HCT116 (cell line): ENCODE data around the gene RNGTT. TPM values are rescaled to one million over a fixed set of nuclear protein-coding genes. Genes with fewer than 3 reads are reported as not detected.

Experiments
- ATAC-seq: fragments of 200-7000 bp; cut with Tn5 transposase; 2 replicates; pipeline ENCODE4 v1.9.1; 2020; ENCODE audit warnings: mild to moderate bottlenecking, moderate library complexity
- BruUV-seq: library from RNA; stranded (reverse); fragments of 400-500 nt; replicated peaks from 2 replicates; lab custom pipeline; 2021; lab: Mats Ljungman, UMichigan
- CTCF ChIA-PET: fragments of 300-600 bp; sonication (Branson Sonifier 250); formaldehyde crosslinking; loops from one replicate; lab custom pipeline; 2021; ENCODE audit warnings: antibody characterized with exemption; lab: Charles Lee
- POLR2A ChIA-PET: fragments of 300-600, 350-600 bp; sonication (Branson Sonifier 250); formaldehyde crosslinking; loops from one replicate; lab custom pipeline; 2021; ENCODE audit warnings: antibody characterized with exemption; lab: Charles Lee
- RAD21 ChIA-PET, 2 experiments: fragments of 300-600 bp; sonication (Branson Sonifier 250); formaldehyde crosslinking; loops; one replicate each; lab custom pipeline; 2023; ENCODE audit warnings: low total read pairs in 2 of 2; ENCODE audit not compliant: uncharacterized antibody in 2 of 2, unreplicated experiment in 2 of 2, low non-redundant PET in 1 of 2; lab: Charles Lee
- DNase-seq: peaks from one replicate; pipeline ENCODE4 v3.0.0-alpha.2; 2010; ENCODE audit warnings: low read depth, low spot score
- H2AFZ ChIP-seq: fragments of 200-600 bp; shearing (Covaris generic), sonication (generic); 2 replicates; pipeline ENCODE4 v1.6.1; 2017; ENCODE audit warnings: low read depth, mixed run types, mixed read lengths, antibody characterized with exemption, low read length; ENCODE audit not compliant: poor library complexity, severe bottlenecking
- H3K27ac ChIP-seq: 2 replicates; pipeline ENCODE4 v1.5.1; 2012; ENCODE audit warnings: low read depth, low read length
- H3K27me3 ChIP-seq: fragments of 200-600 bp; sonication (generic); 2 replicates; pipeline ENCODE4 v1.6.1; 2016; ENCODE audit warnings: mixed run types, low read length, mixed read lengths; ENCODE audit not compliant: insufficient read depth
- H3K36me3 ChIP-seq, 2 experiments: fragments of 200-500 bp in 1 of 2; fragments of 200-600 bp in 1 of 2; sonication (Bioruptor generic) in 1 of 2; sonication (generic) in 1 of 2; 2 replicates each; pipeline versions ENCODE4 v1.5.1 to v1.6.1; 2014 to 2016; ENCODE audit warnings: low read length in 2 of 2, inconsistent platforms in 1 of 2, mixed read lengths in 1 of 2, mixed run types in 1 of 2; ENCODE audit not compliant: insufficient read depth in 2 of 2, control insufficient read depth in 1 of 2
- H3K4me1 ChIP-seq, 2 experiments: fragments of 200-600 bp in 1 of 2; sonication (generic) in 1 of 2; 2 replicates each; pipeline versions ENCODE4 v1.5.1 to v1.6.1; 2012 to 2017; ENCODE audit warnings: low read length in 2 of 2, inconsistent platforms in 1 of 2, mild to moderate bottlenecking in 1 of 2, mixed read lengths in 1 of 2, mixed run types in 1 of 2, moderate library complexity in 1 of 2; ENCODE audit not compliant: insufficient read depth in 2 of 2, control insufficient read depth in 1 of 2
- H3K4me2 ChIP-seq: fragments of 200-600 bp; sonication (generic); 2 replicates; pipeline ENCODE4 v1.6.1; 2017; ENCODE audit warnings: mixed run types, low read length, mixed read lengths
- H3K4me3 ChIP-seq, 2 experiments: fragments of 200-600 bp in 1 of 2; sonication (generic) in 1 of 2; replicated peaks in 1 of 2; 2 replicates each; pipeline ENCODE4 v1.5.1; 2011 to 2016; ENCODE audit warnings: low read length in 2 of 2, control low read depth in 1 of 2, low read depth in 1 of 2, mild to moderate bottlenecking in 1 of 2, mixed read lengths in 1 of 2, mixed run types in 1 of 2
- H3K79me2 ChIP-seq: fragments of 200-600 bp; sonication (generic); 2 replicates; pipeline ENCODE4 v1.6.1; 2017; ENCODE audit warnings: mild to moderate bottlenecking, mixed run types, low read length, moderate library complexity, mixed read lengths; ENCODE audit not compliant: insufficient read depth
- H3K9ac ChIP-seq: fragments of 200-600 bp; sonication (generic); 2 replicates; pipeline ENCODE4 v1.6.1; 2016; ENCODE audit warnings: low read length, mixed read lengths
- H3K9me2 ChIP-seq: fragments of 200-600 bp; sonication (generic), shearing (Covaris generic); 2 replicates; pipeline ENCODE4 v1.6.1; 2017; ENCODE audit warnings: mixed run types, mild to moderate bottlenecking, moderate library complexity; ENCODE audit not compliant: insufficient read depth
- H3K9me3 ChIP-seq, 2 experiments: fragments of 200-500 bp in 1 of 2; fragments of 200-600 bp in 1 of 2; sonication (Bioruptor generic) in 1 of 2; sonication (generic) in 1 of 2; 2 replicates each; pipeline ENCODE4 v1.6.1; 2014 to 2017; ENCODE audit warnings: low read length in 2 of 2, mixed read lengths in 2 of 2, inconsistent platforms in 1 of 2, low read depth in 1 of 2, mild to moderate bottlenecking in 1 of 2, mixed run types in 1 of 2, moderate library complexity in 1 of 2; ENCODE audit not compliant: control insufficient read depth in 1 of 2, insufficient read depth in 1 of 2
- H4K20me1 ChIP-seq: fragments of 200-600 bp; sonication (generic), shearing (Covaris generic); 2 replicates; pipeline ENCODE4 v1.6.1; 2017; ENCODE audit warnings: mixed run types, mild to moderate bottlenecking, moderate library complexity; ENCODE audit not compliant: insufficient read depth
- CEBPB ChIP-seq: IDR thresholded peaks from 2 replicates; pipeline ENCODE4 v1.6.1; 2012; ENCODE audit warnings: low read depth
- CTCF ChIP-seq, 3 experiments: fragments of 200-600 bp in 1 of 3; sonication (generic) in 1 of 3; IDR thresholded peaks in 2 of 3; conservative IDR thresholded peaks in 1 of 3; 2 replicates each; pipeline ENCODE4 v1.5.1; 2012 to 2017; ENCODE audit warnings: low read depth in 2 of 3, low read length in 2 of 3, antibody characterized with exemption in 1 of 3, borderline replicate concordance in 1 of 3, control low read depth in 1 of 3, mild to moderate bottlenecking in 1 of 3, mixed read lengths in 1 of 3, mixed run types in 1 of 3, moderate library complexity in 1 of 3; ENCODE audit not compliant: insufficient read depth in 1 of 3
- EGR1 ChIP-seq: IDR thresholded peaks from 2 replicates; pipeline ENCODE4 v1.6.1; 2012; ENCODE audit warnings: low read depth
- ELF1 ChIP-seq: IDR thresholded peaks from 2 replicates; pipeline ENCODE4 v1.6.1; 2012; ENCODE audit warnings: low read depth, borderline replicate concordance
- EZH2phosphoT487 ChIP-seq: fragments of 200-600 bp; IDR thresholded peaks from 2 replicates; pipeline ENCODE4 v1.6.1; 2018; ENCODE audit warnings: antibody characterized with exemption, borderline replicate concordance
- JUND ChIP-seq: IDR thresholded peaks from 2 replicates; pipeline ENCODE4 v1.6.1; 2012
- POLR2AphosphoS5 ChIP-seq: IDR thresholded peaks from 2 replicates; pipeline ENCODE4 v1.6.1; 2011; ENCODE audit warnings: mild to moderate bottlenecking, low read depth, low read length, moderate library complexity
- TCF7L2 ChIP-seq: IDR thresholded peaks from 2 replicates; pipeline ENCODE4 v1.7.0; 2011; ENCODE audit warnings: borderline replicate concordance, inconsistent platforms; ENCODE audit not compliant: insufficient read depth, insufficient read length; ENCODE audit errors: extremely low read depth
- YY1 ChIP-seq: IDR thresholded peaks from 2 replicates; pipeline ENCODE4 v1.6.1; 2011; ENCODE audit warnings: low read length, low read depth, moderate library complexity, mild to moderate bottlenecking; ENCODE audit not compliant: insufficient replicate concordance; ENCODE audit errors: extremely low read depth
- ZBTB33 ChIP-seq: IDR thresholded peaks from 2 replicates; pipeline ENCODE4 v1.6.1; 2011; ENCODE audit warnings: mild to moderate bottlenecking, low read length, moderate library complexity; ENCODE audit not compliant: insufficient replicate concordance; ENCODE audit errors: extremely low read depth
- ZFX ChIP-seq: fragments of 450-650 bp; IDR thresholded peaks from 2 replicates; pipeline ENCODE4 v1.6.1; 2017
- intact Hi-C: fragments of 100-400 bp; cut with micrococcal nuclease; formaldehyde crosslinking; loops from 2 replicates; pipeline ENCODE4 v1.10.0; 2022
- total RNA-seq: library from RNA; stranded (reverse); gene quantifications from one replicate; pipeline ENCODE4 v1.2.1, GENCODE V29; 2021; ENCODE audit not compliant: unreplicated experiment
- TF ChIP-seq, protein P1 (sequence below): IDR thresholded peaks from 2 replicates; pipeline ENCODE4 v1.6.1; 2012

RNGTT gene
- total RNA-seq, 1 experiment from 2014 or later, result 23.0 TPM

- TF ChIP-seq ZBTB33, result no peak
These were observed 110.6 kb downstream of the RNGTT start (continued) for GRCh38 chr6:88852775-88853174.

- RAD21 ChIA-PET, result no interaction called here
- POLR2A ChIA-PET, result no interaction called here
- intact Hi-C loops, result no loop called here
- no peak overlapping the region for H3K27ac ChIP-seq
- CTCF ChIA-PET, result no interaction called here
- H3K36me3 ChIP-seq, result no peaks in the 10 kb centered on the region
- no peak overlapping the region for H3K9ac ChIP-seq
- TF ChIP-seq EGR1 (no peak), JUND (no peak), POLR2AphosphoS5 (no peak), ZFX (no peak), EZH2phosphoT487 (no peak), YY1 (no peak), CTCF (IDR thresholded peaks at IDR 0.05 in 2 of 3, conservative IDR thresholded peaks at IDR 0.05 in 1 of 3; ENCODE audit: borderline replicate concordance in 1 of 3, insufficient read depth in 1 of 3, low read depth in 2 of 3, low read length in 2 of 3) (no peak), ELF1 (no peak), CEBPB (no peak), TCF7L2 (no peak)
- TF ChIP-seq, protein P1, sequence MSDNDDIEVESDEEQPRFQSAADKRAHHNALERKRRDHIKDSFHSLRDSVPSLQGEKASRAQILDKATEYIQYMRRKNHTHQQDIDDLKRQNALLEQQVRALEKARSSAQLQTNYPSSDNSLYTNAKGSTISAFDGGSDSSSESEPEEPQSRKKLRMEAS, result no peak
- no peaks in the 10 kb centered on the region for H3K27me3 ChIP-seq
- no peaks in the 10 kb centered on the region for H3K79me2 ChIP-seq
- H4K20me1 ChIP-seq, result no peaks in the 10 kb centered on the region
- BruUV-seq, result no TSS peak
- H3K9me3 ChIP-seq, result no peaks in the 10 kb centered on the region
- no peak overlapping the region for H3K4me2 ChIP-seq
- no peak overlapping the region for H2AFZ ChIP-seq
- H3K4me1 ChIP-seq, result no peaks in the 10 kb centered on the region
- no peak overlapping the region for H3K4me3 ChIP-seq
- no peaks in the 10 kb centered on the region for H3K9me2 ChIP-seq
- no peak for DNase-seq
- ATAC-seq, result no peak
These were observed 111.4 kb downstream of the RNGTT start for GRCh38 chr6:88852000-88852399.
